ENCODE results near the gene ZNF559. TPM values are rescaled to one million over a fixed set of nuclear protein-coding genes. Genes with fewer than 3 reads are reported as not detected.

The ZNF559 gene
- total and polyA plus RNA-seq, 2 experiments from 2014 or later = 18.9 to 19.3 TPM

- no peaks in the 10 kb centered on the region for H3K79me2 ChIP-seq (replicated peaks; ENCODE audit: insufficient read depth)
- no peaks in the 10 kb centered on the region for H3K4me1 ChIP-seq (ENCODE audit: insufficient read depth)
- no peak overlapping the region for H3K4me3 ChIP-seq
- Mint-ChIP-seq H3K27ac (no peak overlapping the region), H3K4me1 (no peaks in the 10 kb centered on the region), H3K9me3 (peaks cover 90% of the 10 kb centered on the region), H3K4me3 (no peak overlapping the region), H3K36me3 (ENCODE audit: low read depth) (peaks cover 78% of the 10 kb centered on the region), H3K27me3 (ENCODE audit: insufficient read depth, low read depth, poor library complexity) (no peaks in the 10 kb centered on the region)
- H3K36me3 ChIP-seq (ENCODE audit: insufficient read depth) = peaks cover 49% of the 10 kb centered on the region; the same call in 1 of the 2 replicates
- H3F3A ChIP-seq (replicated peaks; ENCODE audit: low read depth) = no peaks in the 10 kb centered on the region
- H3K27me3 ChIP-seq (ENCODE audit: insufficient read depth) = no peaks in the 10 kb centered on the region
- peak overlapping the region; percentile 23; the same call in 1 of the 2 replicates for H3K27ac ChIP-seq (ENCODE audit: low read depth)
- H3K9me2 ChIP-seq (ENCODE audit: insufficient read depth) = no peaks in the 10 kb centered on the region
- no peaks in the 10 kb centered on the region for H4K20me1 ChIP-seq (replicated peaks; ENCODE audit: insufficient read depth)
- no peak overlapping the region for H3K4me2 ChIP-seq
- ATAC-seq = no peak
- no peak for TF ChIP-seq ZNF331 (CRISPR knock-in tag; IDR thresholded peaks at IDR 0.05; ENCODE audit: low read depth)
- TF ChIP-seq ZNF114 (CRISPR knock-in tag; IDR thresholded peaks at IDR 0.05) = no peak
- TF ChIP-seq EZH2phosphoT487 (IDR thresholded peaks at IDR 0.05; ENCODE audit: unreplicated experiment) = no peak
- no peak for TF ChIP-seq ZNF462 (CRISPR knock-in tag; IDR thresholded peaks at IDR 0.05)
- no peak for TF ChIP-seq EZH2 (IDR thresholded peaks at IDR 0.05; ENCODE audit: low read depth, unreplicated experiment)
- TF ChIP-seq POLR2AphosphoS5 (IDR thresholded peaks at IDR 0.05; ENCODE audit: low read depth) = no peak
- TF ChIP-seq NANOG (IDR thresholded peaks at IDR 0.05; ENCODE audit: borderline replicate concordance) = no peak
- no peak for TF ChIP-seq ETS1 (IDR thresholded peaks at IDR 0.05)
- no peak for TF ChIP-seq REST (IDR thresholded peaks at IDR 0.05; ENCODE audit: unreplicated experiment)
- TF ChIP-seq JUNB (IDR thresholded peaks at IDR 0.05; ENCODE audit: unreplicated experiment) = no peak
- TF ChIP-seq STAT1 (IDR thresholded peaks at IDR 0.05; ENCODE audit: unreplicated experiment) = no peak
- no peak for TF ChIP-seq CREB1 (CRISPR knock-in tag; IDR thresholded peaks at IDR 0.05; ENCODE audit: low read depth)
- TF ChIP-seq CTCF (conservative IDR thresholded peaks at IDR 0.05; ENCODE audit: low read depth in 2 of 2) = no peak
- peak; percentile 30 for DNase-seq (ENCODE audit: low spot score)
- H2AFZ ChIP-seq = no peak overlapping the region
These were observed 28.5 kb upstream of the ZNF559 start for GRCh38 chr19:9295411-9295849.
